IMR-90 (cell line): ENCODE measurements around the gene CCDC136. TPM values are rescaled to one million over a fixed set of nuclear protein-coding genes. Genes with fewer than 3 reads are reported as not detected.

Source experiments
- ATAC-seq: fragments of 200-7000 bp; cut with Tn5 transposase; 2 replicates; pipeline ENCODE4 v1.9.1; 2020; ENCODE audit warnings: low read depth, mild to moderate bottlenecking, moderate library complexity
- BruUV-seq: library from RNA; stranded (reverse); fragments of 400-500 nt; replicated peaks from 2 replicates; lab custom pipeline; 2021; lab: Mats Ljungman, UMichigan
- CTCF ChIA-PET: fragments of 300-600 bp; formaldehyde crosslinking; extraction: SDS; loops from one replicate; lab custom pipeline; 2021; ENCODE audit warnings: antibody characterized with exemption; lab: Yijun Ruan, JAX
- POLR2A ChIA-PET: fragments of 300-600 bp; sonication (Branson Sonifier 250); formaldehyde crosslinking; loops from one replicate; lab custom pipeline; 2022; ENCODE audit warnings: antibody characterized with exemption; ENCODE audit not compliant: unreplicated experiment; lab: Charles Lee
- DNase-seq: peaks from one replicate; pipeline ENCODE4 v3.0.0; 2013
- H2AFZ ChIP-seq: replicated peaks from 2 replicates; pipeline ENCODE3; 2013; ENCODE audit warnings: low read length, mild to moderate bottlenecking; ENCODE audit not compliant: poor library complexity
- H2AK5ac ChIP-seq: 2 replicates; pipeline ENCODE4 v1.6.1; 2013; ENCODE audit warnings: low read depth, low read length, inconsistent platforms
- H2AK9ac ChIP-seq: replicated peaks from 2 replicates; pipeline ENCODE3; 2013; ENCODE audit warnings: mild to moderate bottlenecking, low read depth, low read length, moderate library complexity; ENCODE audit not compliant: poor library complexity
- H2BK120ac ChIP-seq: 2 replicates; pipeline ENCODE4 v1.6.1; 2013; ENCODE audit warnings: low read depth, low read length, inconsistent platforms
- H2BK15ac ChIP-seq: 3 replicates; pipeline ENCODE4 v1.6.1; 2013; ENCODE audit warnings: low read depth, low read length, inconsistent platforms
- H2BK20ac ChIP-seq: 2 replicates; pipeline ENCODE4 v1.6.1; 2013; ENCODE audit warnings: low read depth, mild to moderate bottlenecking, inconsistent platforms, low read length, moderate library complexity
- H2BK5ac ChIP-seq: 2 replicates; pipeline ENCODE4 v1.6.1; 2013; ENCODE audit warnings: mild to moderate bottlenecking, low read depth, low read length, inconsistent platforms; ENCODE audit not compliant: poor library complexity, severe bottlenecking
- H3K14ac ChIP-seq: replicated peaks from 2 replicates; pipeline ENCODE4 v1.6.1; 2013; ENCODE audit warnings: low read depth, low read length, inconsistent platforms
- H3K18ac ChIP-seq: 2 replicates; pipeline ENCODE4 v1.6.1; 2013; ENCODE audit warnings: low read depth, low read length, control low read depth
- H3K23ac ChIP-seq: 2 replicates; pipeline ENCODE4 v1.6.1; 2013; ENCODE audit warnings: low read depth, low read length, inconsistent platforms
- H3K27ac ChIP-seq: 2 replicates; pipeline ENCODE4 v1.5.1; 2013; ENCODE audit warnings: mild to moderate bottlenecking, control low read depth, low read length; ENCODE audit not compliant: insufficient read depth
- H3K27me3 ChIP-seq: 2 replicates; pipeline ENCODE4 v1.6.1; 2013; ENCODE audit warnings: low read length; ENCODE audit not compliant: control insufficient read depth, insufficient read depth
- H3K36me3 ChIP-seq: 2 replicates; pipeline ENCODE4 v1.6.1; 2013; ENCODE audit warnings: low read length, mixed read lengths; ENCODE audit not compliant: control insufficient read depth, insufficient read depth
- H3K4ac ChIP-seq: 2 replicates; pipeline ENCODE4 v1.6.1; 2013; ENCODE audit warnings: low read depth, low read length, inconsistent platforms
- H3K4me1 ChIP-seq: 2 replicates; pipeline ENCODE4 v1.6.1; 2013; ENCODE audit warnings: low read length, mixed read lengths; ENCODE audit not compliant: control insufficient read depth, insufficient read depth
- H3K4me2 ChIP-seq: 2 replicates; pipeline ENCODE4 v1.6.1; 2013; ENCODE audit warnings: low read depth, mild to moderate bottlenecking, control low read depth, low read length, moderate library complexity
- H3K4me3 ChIP-seq: 2 replicates; pipeline ENCODE4 v1.5.1; 2013; ENCODE audit warnings: low read depth, mild to moderate bottlenecking, control low read depth, low read length, moderate library complexity; ENCODE audit not compliant: insufficient read depth
- H3K56ac ChIP-seq: 2 replicates; pipeline ENCODE4 v1.6.1; 2013; ENCODE audit warnings: low read length, inconsistent platforms; ENCODE audit not compliant: insufficient read depth; ENCODE audit errors: extremely low read depth
- H3K79me1 ChIP-seq, 2 experiments: 2 replicates each; pipeline ENCODE4 v1.6.1; 2013; ENCODE audit warnings: low read length in 2 of 2, inconsistent platforms in 1 of 2, low read depth in 1 of 2
- H3K9ac ChIP-seq: 2 replicates; pipeline ENCODE4 v1.6.1; 2013; ENCODE audit warnings: low read depth, low read length, control low read depth
- H3K9me1 ChIP-seq: 2 replicates; pipeline ENCODE4 v1.6.1; 2013; ENCODE audit warnings: low read length, inconsistent platforms; ENCODE audit not compliant: insufficient read depth
- H3K9me3 ChIP-seq: 2 replicates; pipeline ENCODE4 v1.6.1; 2013; ENCODE audit warnings: low read length; ENCODE audit not compliant: control insufficient read depth, insufficient read depth
- H4K20me1 ChIP-seq: 2 replicates; pipeline ENCODE4 v1.6.1; 2013; ENCODE audit warnings: low read length, inconsistent platforms; ENCODE audit not compliant: insufficient read depth
- H4K5ac ChIP-seq: 2 replicates; pipeline ENCODE4 v1.6.1; 2013; ENCODE audit warnings: mild to moderate bottlenecking, low read depth, low read length, control low read depth
- H4K8ac ChIP-seq, 2 experiments: 2 replicates each; pipeline ENCODE4 v1.6.1; 2013; ENCODE audit warnings: low read depth in 2 of 2, low read length in 2 of 2, control low read depth in 1 of 2, inconsistent platforms in 1 of 2
- H4K91ac ChIP-seq: 2 replicates; pipeline ENCODE4 v1.6.1; 2013; ENCODE audit warnings: low read depth, low read length, inconsistent platforms; ENCODE audit not compliant: insufficient read depth
- BHLHE40 ChIP-seq: fragments of 150-350 bp; IDR thresholded peaks from 2 replicates; pipeline ENCODE4 v1.6.1; 2016; ENCODE audit warnings: mild to moderate bottlenecking, low read depth, low read length
- CEBPB ChIP-seq: IDR thresholded peaks from 2 replicates; pipeline ENCODE4 v1.6.1; 2012; ENCODE audit warnings: low read depth, low read length, improper control_type of control experiment
- CHD1 ChIP-seq: IDR thresholded peaks from 2 replicates; pipeline ENCODE4 v1.6.1; 2012; ENCODE audit warnings: low read depth, low read length, improper control_type of control experiment
- MAFK ChIP-seq: IDR thresholded peaks from 2 replicates; pipeline ENCODE4 v1.6.1; 2012; ENCODE audit warnings: low read depth, low read length, improper control_type of control experiment
- MAZ ChIP-seq: IDR thresholded peaks from 2 replicates; pipeline ENCODE4 v1.6.1; 2012; ENCODE audit warnings: low read depth, mild to moderate bottlenecking, low read length, improper control_type of control experiment, moderate library complexity, borderline replicate concordance
- MXI1 ChIP-seq: IDR thresholded peaks from 2 replicates; pipeline ENCODE4 v1.6.1; 2012; ENCODE audit warnings: low read depth, mild to moderate bottlenecking, low read length, moderate library complexity, borderline replicate concordance
- POLR2A ChIP-seq: IDR thresholded peaks from 2 replicates; pipeline ENCODE4 v1.6.1; 2012; ENCODE audit warnings: mild to moderate bottlenecking, low read depth, low read length
- RCOR1 ChIP-seq: IDR thresholded peaks from 2 replicates; pipeline ENCODE4 v1.6.1; 2012; ENCODE audit warnings: mild to moderate bottlenecking, low read length, improper control_type of control experiment; ENCODE audit not compliant: insufficient replicate concordance
- SMC3 ChIP-seq: fragments of 150-350 bp; IDR thresholded peaks from 2 replicates; pipeline ENCODE4 v1.6.1; 2016; ENCODE audit warnings: low read depth, mild to moderate bottlenecking, antibody characterized with exemption, low read length, moderate library complexity
- WGBS, 2 experiments: methylation state at CpG; one replicate each; pipeline versions ENCODE4 v1.1.5 to v1.1.7; 2013; ENCODE audit warnings: missing lambda C conversion rate in 2 of 2; ENCODE audit not compliant: insufficient read length in 1 of 2; ENCODE audit errors: extremely low coverage in 2 of 2; 5-methylcytosine and 5-hydroxymethylcytosine counted together
- dilution Hi-C: fragments of 300-500 bp; cut with HindIII; formaldehyde crosslinking; loops from one replicate; pipeline ENCODE4 v1.14.3; 2018; ENCODE audit warnings: low sequenced_read_pairs; ENCODE audit not compliant: unreplicated experiment
- in situ Hi-C: fragments of 300-500 bp; cut with MboI; formaldehyde crosslinking; loops from 3 replicates; pipeline ENCODE4 v1.14.3; 2019; ENCODE audit warnings: low sequenced_read_pairs, inconsistent platforms, mixed read lengths
- intact Hi-C: fragments of 100-400 bp; cut with micrococcal nuclease; formaldehyde crosslinking; loops from 2 replicates; pipeline ENCODE4 v1.10.0; 2022
- polyA plus RNA-seq, 3 experiments: library from polyadenylated mRNA; depleted of rRNA; stranded (reverse); fragments of >200 nt; gene quantifications; 2 replicates each; pipeline ENCODE4 v1.2.3, GENCODE V29; 2012; ENCODE audit warnings: low replicate concordance in 1 of 3
- total RNA-seq: library from RNA; depleted of rRNA; stranded (reverse); fragments of >200 nt; gene quantifications from 2 replicates; pipeline ENCODE4 v1.2.3, GENCODE V29; 2012
- TF ChIP-seq, protein P1 (sequence below): fragments of 150-350 bp; IDR thresholded peaks from 2 replicates; pipeline ENCODE4 v1.6.1; 2016; ENCODE audit warnings: low read depth, mild to moderate bottlenecking, low read length, moderate library complexity, borderline replicate concordance
- TF ChIP-seq, protein P2 (sequence below): fragments of 150-350 bp; IDR thresholded peaks from 2 replicates; pipeline ENCODE4 v1.6.1; 2017; ENCODE audit warnings: mild to moderate bottlenecking, antibody characterized with exemption, low read length, low read depth

The CCDC136 gene
- total and polyA plus RNA-seq, 2 of the 4 experiments (the other 2 are of a cell fraction): 7.7 to 18.0 TPM

DNA sequence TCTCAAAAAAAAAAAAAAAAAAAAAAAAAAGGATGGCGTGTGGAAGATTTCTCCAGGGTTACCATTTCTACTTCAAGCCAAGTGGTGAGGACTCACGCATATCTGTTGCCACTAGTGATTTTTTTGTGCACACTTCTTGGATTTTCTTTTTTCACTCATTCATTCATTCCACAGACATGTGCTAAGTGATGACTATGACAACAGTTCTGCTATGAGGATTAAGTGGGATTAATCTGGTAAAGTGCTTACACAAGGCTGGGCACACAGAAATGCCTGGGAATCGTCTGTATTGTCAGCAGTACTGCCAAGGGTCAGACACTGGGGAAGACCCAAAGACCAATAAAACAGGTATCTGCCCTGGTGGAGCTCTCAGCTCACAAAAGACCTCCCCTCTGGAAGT is 9.9 kb upstream of the CCDC136 start:
- H3K4me2 ChIP-seq: no peak overlapping the region
- no peak overlapping the region for H2AK5ac ChIP-seq
- H4K5ac ChIP-seq: no peak overlapping the region
- 0 out of 2 replicates have a peak, but pooled peaks cover 2% of the 10 kb centered on the region for H3K27me3 ChIP-seq
- no peak overlapping the region for H3K23ac ChIP-seq
- no peak overlapping the region for H2BK15ac ChIP-seq
- H2BK20ac ChIP-seq: no peak overlapping the region
- no peak overlapping the region for H2BK5ac ChIP-seq
- CTCF ChIA-PET: no interaction called here
- no peak overlapping the region for H3K14ac ChIP-seq
- no peaks in the 10 kb centered on the region for H3K9me3 ChIP-seq
- BruUV-seq: no TSS peak
- H2AK9ac ChIP-seq: no peak overlapping the region
- H3K4me1 ChIP-seq: peaks cover 6% of the 10 kb centered on the region
- H3K18ac ChIP-seq: no peak overlapping the region
- WGBS, 2 experiments: no CpG with 5 or more reads among the region's 3 CpGs
- in situ Hi-C loops: no loop called here
- H4K91ac ChIP-seq: no peak overlapping the region
- no peak overlapping the region for H2AFZ ChIP-seq
- H3K9me1 ChIP-seq: peaks cover 4% of the 10 kb centered on the region; the same call in 1 of the 2 replicates
- POLR2A ChIA-PET: no interaction called here
- no peak overlapping the region; the same call in 1 of the 2 replicates for H3K4ac ChIP-seq
- no peaks in the 10 kb centered on the region for H3K36me3 ChIP-seq
- H3K4me3 ChIP-seq: no peak overlapping the region
- no peak overlapping the region for H2BK120ac ChIP-seq
- DNase-seq (no peak), ATAC-seq (no peak)
- intact Hi-C loops: no loop called here
- dilution Hi-C loops: no loop called here
- TF ChIP-seq CHD1 (no peak), MXI1 (no peak), SMC3 (no peak), MAFK (no peak), POLR2A (no peak), CEBPB (no peak), MAZ (no peak), BHLHE40 (no peak), RCOR1 (no peak)
- TF ChIP-seq, protein P1, sequence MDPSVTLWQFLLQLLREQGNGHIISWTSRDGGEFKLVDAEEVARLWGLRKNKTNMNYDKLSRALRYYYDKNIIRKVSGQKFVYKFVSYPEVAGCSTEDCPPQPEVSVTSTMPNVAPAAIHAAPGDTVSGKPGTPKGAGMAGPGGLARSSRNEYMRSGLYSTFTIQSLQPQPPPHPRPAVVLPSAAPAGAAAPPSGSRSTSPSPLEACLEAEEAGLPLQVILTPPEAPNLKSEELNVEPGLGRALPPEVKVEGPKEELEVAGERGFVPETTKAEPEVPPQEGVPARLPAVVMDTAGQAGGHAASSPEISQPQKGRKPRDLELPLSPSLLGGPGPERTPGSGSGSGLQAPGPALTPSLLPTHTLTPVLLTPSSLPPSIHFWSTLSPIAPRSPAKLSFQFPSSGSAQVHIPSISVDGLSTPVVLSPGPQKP: no peak
- TF ChIP-seq, protein P2, sequence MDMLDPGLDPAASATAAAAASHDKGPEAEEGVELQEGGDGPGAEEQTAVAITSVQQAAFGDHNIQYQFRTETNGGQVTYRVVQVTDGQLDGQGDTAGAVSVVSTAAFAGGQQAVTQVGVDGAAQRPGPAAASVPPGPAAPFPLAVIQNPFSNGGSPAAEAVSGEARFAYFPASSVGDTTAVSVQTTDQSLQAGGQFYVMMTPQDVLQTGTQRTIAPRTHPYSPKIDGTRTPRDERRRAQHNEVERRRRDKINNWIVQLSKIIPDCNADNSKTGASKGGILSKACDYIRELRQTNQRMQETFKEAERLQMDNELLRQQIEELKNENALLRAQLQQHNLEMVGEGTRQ: no peak
- H3K27ac ChIP-seq: no peak overlapping the region
- no peaks in the 10 kb centered on the region for H3K79me1 ChIP-seq
- H3K56ac ChIP-seq: no peak overlapping the region
- peaks cover 5% of the 10 kb centered on the region; the same call in 1 of the 2 replicates for H4K20me1 ChIP-seq
- H3K9ac ChIP-seq: no peak overlapping the region
- H4K8ac ChIP-seq: no peak overlapping the region
